Gastrocnemius medialis (tissue), 4 donors: Measurements from ENCODE around the gene C18orf63. TPM values are rescaled to one million over a fixed set of nuclear protein-coding genes. Genes with fewer than 3 reads are reported as not detected.

ENCODE experiments used
- ATAC-seq, 2 donors: fragments of 150-250 bp; one replicate each; pipeline ENCODE4 v1.9.1; 2016
- DNase-seq, 2 donors: peaks; one replicate each; pipeline ENCODE4 v3.0.0-alpha.2; 2019
- H3K27ac ChIP-seq, 4 donors: fragments of 200-600 bp; sonication (generic); 1 replicate in 1 of 4; 2 replicates in 3 of 4; pipeline ENCODE4 v1.5.1; 2016 to 2018; ENCODE audit warnings: mild to moderate bottlenecking in 2 of 4, moderate library complexity in 1 of 4
- H3K27me3 ChIP-seq, 3 donors: fragments of 200-600 bp; sonication (generic) in 2 of 3; 1 replicate in 1 of 3; 2 replicates in 2 of 3; pipeline versions ENCODE4 v1.5.1 to v1.6.0; 2016 to 2019; ENCODE audit warnings: mild to moderate bottlenecking in 1 of 3, moderate library complexity in 1 of 3
- H3K36me3 ChIP-seq, 2 donors: fragments of 200-600 bp; sonication (generic) in 1 of 2; one replicate each; pipeline ENCODE4 v1.5.1; 2017 to 2018
- H3K4me1 ChIP-seq, 2 donors: fragments of 200-600 bp; sonication (generic) in 1 of 2; one replicate each; pipeline ENCODE4 v1.5.1; 2016 to 2017; ENCODE audit warnings: mild to moderate bottlenecking in 2 of 2
- H3K4me3 ChIP-seq, 4 donors: fragments of 200-600 bp; sonication (generic) in 3 of 4; 1 replicate in 1 of 4; 2 replicates in 3 of 4; pipeline ENCODE4 v1.5.1; 2016 to 2019; ENCODE audit warnings: mild to moderate bottlenecking in 2 of 4
- H3K9me3 ChIP-seq, 3 donors: fragments of 200-600 bp; sonication (generic) in 2 of 3; 1 replicate in 1 of 3; 2 replicates in 2 of 3; pipeline ENCODE4 v1.5.1; 2016 to 2019
- POLR2A ChIP-seq, 2 donors: fragments of 450-650 bp; IDR thresholded peaks; one replicate each; pipeline ENCODE4 v1.6.1; 2017; ENCODE audit warnings: antibody characterized with exemption in 2 of 2, mild to moderate bottlenecking in 2 of 2, moderate library complexity in 2 of 2
- in situ Hi-C, 4 donors: fragments of 200-750 bp; cut with MboI; loops; one replicate each; pipeline versions ENCODE4 v1.15.0 to v1.8.0; 2017; ENCODE audit warnings: low sequenced_read_pairs in 4 of 4
- intact Hi-C: fragments of 100-400 bp; cut with DNase I; formaldehyde crosslinking; loops from one replicate; pipeline ENCODE4 v1.15.1; 2023; ENCODE audit warnings: low total_unique reads
- total RNA-seq, 4 donors: library from RNA; depleted of rRNA; stranded (reverse); fragments of >200 nt; gene quantifications; one replicate each; pipeline versions ENCODE4 v1.1.0 to v1.2.3, GENCODE V29; 2016
- TF ChIP-seq, protein P1 (sequence below), 5 experiments: fragments of 450-650 bp in 3 of 5; fragments of 200-600 bp in 2 of 5; sonication (generic) in 2 of 5; IDR thresholded peaks in 4 of 5; conservative IDR thresholded peaks in 1 of 5; 1 replicate in 4 of 5; 2 replicates in 1 of 5; pipeline ENCODE4 v1.5.1; 2016 to 2019; ENCODE audit warnings: antibody characterized with exemption in 5 of 5, mild to moderate bottlenecking in 3 of 5, moderate library complexity in 3 of 5

C18orf63 gene
- total RNA-seq, 4 donors from 2014 or later, result not detected

DNA sequence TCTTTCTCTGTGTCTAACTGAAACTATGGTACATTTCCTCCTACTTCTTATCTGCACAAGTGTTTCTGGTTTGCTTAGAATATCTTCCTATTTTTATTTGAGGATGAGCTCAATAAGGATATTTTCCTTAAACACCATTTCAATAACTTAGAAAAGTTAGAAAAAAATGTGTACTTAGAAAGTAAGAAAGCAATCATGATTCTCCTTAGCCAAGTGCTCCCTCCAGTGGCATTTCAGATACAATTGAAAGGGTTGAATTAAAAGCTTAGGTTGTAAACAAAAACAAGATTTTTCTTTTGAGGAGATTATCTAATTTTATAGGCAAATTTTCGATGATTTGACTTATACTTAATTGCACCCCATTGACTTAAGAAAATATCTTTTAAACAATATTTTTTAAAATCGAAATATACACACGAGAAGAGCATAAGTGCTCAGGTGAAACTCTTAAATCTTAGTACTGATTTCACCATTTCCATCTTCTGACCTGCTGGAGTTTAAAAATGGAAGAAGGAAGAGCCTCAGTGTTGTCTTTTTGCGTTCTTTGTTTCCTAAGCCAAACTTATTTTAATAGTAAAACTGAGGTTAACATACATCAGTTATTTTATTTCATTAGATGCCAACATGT, 26.9 kb downstream of the C18orf63 start:
- no peak for DNase-seq
- TF ChIP-seq POLR2A (IDR thresholded peaks at IDR 0.05), result no peak
- TF ChIP-seq, protein P1, sequence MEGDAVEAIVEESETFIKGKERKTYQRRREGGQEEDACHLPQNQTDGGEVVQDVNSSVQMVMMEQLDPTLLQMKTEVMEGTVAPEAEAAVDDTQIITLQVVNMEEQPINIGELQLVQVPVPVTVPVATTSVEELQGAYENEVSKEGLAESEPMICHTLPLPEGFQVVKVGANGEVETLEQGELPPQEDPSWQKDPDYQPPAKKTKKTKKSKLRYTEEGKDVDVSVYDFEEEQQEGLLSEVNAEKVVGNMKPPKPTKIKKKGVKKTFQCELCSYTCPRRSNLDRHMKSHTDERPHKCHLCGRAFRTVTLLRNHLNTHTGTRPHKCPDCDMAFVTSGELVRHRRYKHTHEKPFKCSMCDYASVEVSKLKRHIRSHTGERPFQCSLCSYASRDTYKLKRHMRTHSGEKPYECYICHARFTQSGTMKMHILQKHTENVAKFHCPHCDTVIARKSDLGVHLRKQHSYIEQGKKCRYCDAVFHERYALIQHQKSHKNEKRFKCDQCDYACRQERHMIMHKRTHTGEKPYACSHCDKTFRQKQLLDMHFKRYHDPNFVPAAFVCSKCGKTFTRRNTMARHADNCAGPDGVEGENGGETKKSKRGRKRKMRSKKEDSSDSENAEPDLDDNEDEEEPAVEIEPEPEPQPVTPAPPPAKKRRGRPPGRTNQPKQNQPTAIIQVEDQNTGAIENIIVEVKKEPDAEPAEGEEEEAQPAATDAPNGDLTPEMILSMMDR (IDR thresholded peaks at IDR 0.05 in 4 of 5, conservative IDR thresholded peaks at IDR 0.05 in 1 of 5), result peak in 4 of 5 experiments; percentile 40 to 72 (median 70)
- Histone ChIP-seq H3K27ac (no peak overlapping the region), H3K36me3 (no peaks in the 10 kb centered on the region), H3K4me3 (no peak overlapping the region), H3K27me3 (no peaks in the 10 kb centered on the region), H3K4me1 (no peaks in the 10 kb centered on the region), H3K9me3 (no peaks in the 10 kb centered on the region)
- in situ Hi-C loops, result loop anchor here in 3 of 4 donors (5.0 kb wide), 2 partner anchors 145 to 150 kb away; no protein-coding TSS in a partner anchor
- intact Hi-C loops, result loop anchor here (1.0 kb wide), 1 partner anchor 146 kb away; no protein-coding TSS in a partner anchor
- no peak for ATAC-seq

DNA sequence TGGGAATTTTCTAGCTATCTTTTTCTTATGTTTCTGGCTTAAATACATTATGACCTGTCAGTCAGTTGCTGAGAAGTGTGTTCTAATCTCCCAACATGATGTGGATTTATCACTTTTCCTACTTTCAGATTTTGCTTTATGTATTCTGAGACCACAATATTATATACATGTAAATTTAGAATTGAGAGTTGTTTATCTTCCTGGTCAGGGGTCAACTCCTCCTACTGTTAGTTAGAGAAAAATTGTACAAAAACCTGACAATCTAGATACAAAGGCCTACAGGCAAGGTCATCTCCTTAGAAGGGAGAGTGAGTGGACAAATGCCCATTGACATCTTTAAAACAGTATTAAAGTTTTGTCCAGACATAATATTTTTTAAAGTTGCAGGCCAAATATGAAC, 30.6 kb downstream of the C18orf63 start:
- H3K27me3 ChIP-seq, result no peaks in the 10 kb centered on the region
- DNase-seq (no peak), ATAC-seq (no peak)
- TF ChIP-seq, protein P1 (IDR thresholded peaks at IDR 0.05 in 4 of 5, conservative IDR thresholded peaks at IDR 0.05 in 1 of 5), result no peak
- TF ChIP-seq POLR2A (IDR thresholded peaks at IDR 0.05), result no peak
- H3K9me3 ChIP-seq, result no peaks in the 10 kb centered on the region
- no peak overlapping the region for H3K27ac ChIP-seq
- H3K4me1 ChIP-seq, result no peaks in the 10 kb centered on the region
- in situ Hi-C loops, result no loop called here
- H3K4me3 ChIP-seq, result no peak overlapping the region
- intact Hi-C loops, result no loop called here
- no peaks in the 10 kb centered on the region for H3K36me3 ChIP-seq

DNA sequence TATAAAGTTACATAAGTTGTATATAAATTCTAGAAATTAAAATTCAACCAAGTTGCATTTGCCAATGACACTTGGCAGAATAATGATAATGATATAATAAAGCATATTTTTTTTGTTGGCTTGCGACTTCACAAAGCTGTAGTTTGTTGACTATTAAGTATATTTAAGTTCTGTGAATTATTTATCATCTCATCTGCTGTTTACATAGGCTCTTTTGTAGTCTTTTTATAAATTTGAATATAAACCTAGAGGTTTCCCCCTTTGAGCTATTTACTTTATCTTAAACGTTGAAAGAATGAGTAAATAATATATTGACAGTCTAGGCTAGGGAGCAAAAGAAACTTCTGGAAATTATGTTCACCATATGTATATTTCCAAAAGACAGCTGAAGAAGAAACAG, 32.9 kb downstream of the C18orf63 start:
- Histone ChIP-seq H3K4me3 (no peak overlapping the region), H3K36me3 (no peaks in the 10 kb centered on the region), H3K27me3 (no peaks in the 10 kb centered on the region), H3K9me3 (no peaks in the 10 kb centered on the region), H3K27ac (no peak overlapping the region), H3K4me1 (no peaks in the 10 kb centered on the region)
- DNase-seq (no peak), ATAC-seq (no peak)
- in situ Hi-C loops, result no loop called here
- no peak for TF ChIP-seq POLR2A (IDR thresholded peaks at IDR 0.05)
- TF ChIP-seq, protein P1 (IDR thresholded peaks at IDR 0.05 in 4 of 5, conservative IDR thresholded peaks at IDR 0.05 in 1 of 5), result no peak
- intact Hi-C loops, result no loop called here

DNA sequence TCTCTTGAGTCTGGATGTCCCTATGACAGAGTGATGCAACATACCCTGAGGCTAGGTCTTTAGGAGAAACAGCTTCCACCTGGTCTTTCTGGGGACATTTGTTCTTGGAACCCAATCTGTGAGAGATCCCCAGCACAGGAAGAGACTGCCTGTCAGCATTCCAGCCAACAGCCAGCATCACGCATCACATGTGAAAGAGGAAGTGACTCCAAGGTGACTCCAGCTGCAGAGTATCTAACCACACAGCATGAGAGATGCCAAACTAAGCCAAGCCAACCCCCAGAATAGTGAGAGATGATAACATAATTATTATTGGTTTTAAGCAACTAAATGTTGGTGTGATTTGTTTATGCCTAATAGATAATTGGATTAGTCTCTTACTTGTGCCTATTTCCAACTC, 35.7 kb downstream of the C18orf63 start:
- no peaks in the 10 kb centered on the region for H3K27me3 ChIP-seq
- H3K4me1 ChIP-seq, result no peaks in the 10 kb centered on the region
- DNase-seq, result no peak
- no peaks in the 10 kb centered on the region for H3K36me3 ChIP-seq
- intact Hi-C loops (loop anchor here (5.0 kb wide), 3 partner anchors 126 to 201 kb away; partner anchors contain the start of gene CNDP2), in situ Hi-C loops (loop anchor here (5.0 to 10.0 kb wide), 4 partner anchors 123 to 203 kb away; partner anchors contain the start of gene CNDP2 (in 1 of the 4))
- no peak overlapping the region for H3K4me3 ChIP-seq
- no peaks in the 10 kb centered on the region for H3K9me3 ChIP-seq
- TF ChIP-seq, protein P1 (IDR thresholded peaks at IDR 0.05 in 4 of 5, conservative IDR thresholded peaks at IDR 0.05 in 1 of 5), result no peak
- no peak for TF ChIP-seq POLR2A (IDR thresholded peaks at IDR 0.05)
- no peak overlapping the region for H3K27ac ChIP-seq
- no peak for ATAC-seq
